ENCODE measurements around the gene AQP12B.

- TF ChIP-seq POLR2A (IDR thresholded peaks at IDR 0.05) (no peak), CTCF (IDR thresholded peaks at IDR 0.05) (no peak)
Measured at GRCh38 chr2:240708457-240708856, 25.8 kb upstream of the AQP12B start.
